Measurements from ENCODE around the gene LIMS1. TPM values are rescaled to one million over a fixed set of nuclear protein-coding genes. Genes with fewer than 3 reads are reported as not detected.
"Not testable (repeated sequence)": the region's sequence is repeated elsewhere in the genome, so short reads cannot be mapped to it uniquely, and the experiment has no call there.

The LIMS1 gene
- total RNA-seq, 1 experiment from 2014 or later = 56.2 TPM

- no peaks in the 10 kb centered on the region for H3K79me2 ChIP-seq (ENCODE audit: insufficient read depth, low read length)
- ChIA-PET POLR2A (no interaction called here), RAD21 (ENCODE audit: low non-redundant PET in 1 of 2, low total read pairs in 2 of 2, uncharacterized antibody in 2 of 2, unreplicated experiment in 2 of 2) (no interaction called here), CTCF (no interaction called here)
- no peak overlapping the region for H3K9ac ChIP-seq (ENCODE audit: low read length)
- no peak overlapping the region for H3K4me3 ChIP-seq (replicated peaks in 1 of 2; ENCODE audit: low read depth in 1 of 2, low read length in 2 of 2)
- H3K4me2 ChIP-seq (ENCODE audit: low read length) = no peak overlapping the region
- H3K27ac ChIP-seq (ENCODE audit: low read depth, low read length) = no peak overlapping the region
- no peak for DNase-seq (ENCODE audit: low read depth, low spot score)
- BruUV-seq (replicated peaks) = no TSS peak
- ATAC-seq = no peak
- TF ChIP-seq ZFX (IDR thresholded peaks at IDR 0.05) = no peak
- no peak for TF ChIP-seq YY1 (IDR thresholded peaks at IDR 0.05; ENCODE audit: extremely low read depth, insufficient replicate concordance, low read depth, low read length)
- no peak for TF ChIP-seq CBX3 (IDR thresholded peaks at IDR 0.05; ENCODE audit: low read depth)
- no peak for TF ChIP-seq CEBPB (IDR thresholded peaks at IDR 0.05; ENCODE audit: low read depth)
- no peak for TF ChIP-seq MAX (IDR thresholded peaks at IDR 0.05)
- intact Hi-C loops (cut with micrococcal nuclease) = no loop called here
- H3K36me3 ChIP-seq (ENCODE audit: control insufficient read depth in 1 of 2, insufficient read depth in 2 of 2, low read length in 2 of 2) = no peaks in the 10 kb centered on the region
- no peak overlapping the region for H2AFZ ChIP-seq (ENCODE audit: low read depth, low read length, poor library complexity, severe bottlenecking)
- no peaks in the 10 kb centered on the region for H4K20me1 ChIP-seq (ENCODE audit: insufficient read depth)
- H3K9me2 ChIP-seq (ENCODE audit: insufficient read depth) = no peaks in the 10 kb centered on the region
- H3K9me3 ChIP-seq (ENCODE audit: control insufficient read depth in 1 of 2, insufficient read depth in 1 of 2, low read depth in 1 of 2, low read length in 2 of 2) = no peaks in the 10 kb centered on the region
- H3K4me1 ChIP-seq (ENCODE audit: control insufficient read depth in 1 of 2, insufficient read depth in 2 of 2, low read length in 2 of 2) = no peaks in the 10 kb centered on the region
- H3K27me3 ChIP-seq (ENCODE audit: insufficient read depth, low read length) = no peaks in the 10 kb centered on the region
Observed at GRCh38 chr2:108704871-108705270, 170.6 kb downstream of the LIMS1 start.

GRCh38 chr2:108707300-108707699 lies 173.0 kb downstream of the LIMS1 start:
- no peak overlapping the region for H3K4me3 ChIP-seq (replicated peaks in 1 of 2; ENCODE audit: low read depth in 1 of 2, low read length in 2 of 2)
- intact Hi-C loops (cut with micrococcal nuclease) = no loop called here
- H3K9me2 ChIP-seq (ENCODE audit: insufficient read depth) = no peaks in the 10 kb centered on the region
- ATAC-seq (no peak), DNase-seq (ENCODE audit: low read depth, low spot score) (no peak)
- BruUV-seq (replicated peaks) = no TSS peak
- H4K20me1 ChIP-seq (ENCODE audit: insufficient read depth) = no peaks in the 10 kb centered on the region
- H3K27ac ChIP-seq (ENCODE audit: low read depth, low read length) = no peak overlapping the region
- TF ChIP-seq JUND (IDR thresholded peaks at IDR 0.05) = no peak
- no peaks in the 10 kb centered on the region for H3K27me3 ChIP-seq (ENCODE audit: insufficient read depth, low read length)
- ChIA-PET CTCF (no interaction called here), POLR2A (no interaction called here), RAD21 (ENCODE audit: low non-redundant PET in 1 of 2, low total read pairs in 2 of 2, uncharacterized antibody in 2 of 2, unreplicated experiment in 2 of 2) (no interaction called here)
- no peak overlapping the region for H3K9ac ChIP-seq (ENCODE audit: low read length)
- H3K36me3 ChIP-seq (ENCODE audit: control insufficient read depth in 1 of 2, insufficient read depth in 2 of 2, low read length in 2 of 2) = no peaks in the 10 kb centered on the region
- no peaks in the 10 kb centered on the region for H3K4me1 ChIP-seq (ENCODE audit: control insufficient read depth in 1 of 2, insufficient read depth in 2 of 2, low read length in 2 of 2)
- H2AFZ ChIP-seq (ENCODE audit: low read depth, low read length, poor library complexity, severe bottlenecking) = no peak overlapping the region
- no peak overlapping the region for H3K4me2 ChIP-seq (ENCODE audit: low read length)
- no peaks in the 10 kb centered on the region for H3K9me3 ChIP-seq (ENCODE audit: control insufficient read depth in 1 of 2, insufficient read depth in 1 of 2, low read depth in 1 of 2, low read length in 2 of 2)
- no peaks in the 10 kb centered on the region for H3K79me2 ChIP-seq (ENCODE audit: insufficient read depth, low read length)

- H3K36me3 ChIP-seq (ENCODE audit: control insufficient read depth in 1 of 2, insufficient read depth in 2 of 2, low read length in 2 of 2); CTCF ChIA-PET; H3K4me2 ChIP-seq (ENCODE audit: low read length); ATAC-seq; BruUV-seq (replicated peaks); H3K27me3 ChIP-seq (ENCODE audit: insufficient read depth, low read length); H4K20me1 ChIP-seq (ENCODE audit: insufficient read depth); H2AFZ ChIP-seq (ENCODE audit: low read depth, low read length, poor library complexity, severe bottlenecking); RAD21 ChIA-PET (ENCODE audit: low non-redundant PET in 1 of 2, low total read pairs in 2 of 2, uncharacterized antibody in 2 of 2, unreplicated experiment in 2 of 2); DNase-seq (ENCODE audit: low read depth, low spot score); intact Hi-C loops (cut with micrococcal nuclease); H3K9me2 ChIP-seq (ENCODE audit: insufficient read depth); POLR2A ChIA-PET; H3K9ac ChIP-seq (ENCODE audit: low read length); H3K27ac ChIP-seq (ENCODE audit: low read depth, low read length); H3K4me3 ChIP-seq (replicated peaks in 1 of 2; ENCODE audit: low read depth in 1 of 2, low read length in 2 of 2); H3K9me3 ChIP-seq (ENCODE audit: control insufficient read depth in 1 of 2, insufficient read depth in 1 of 2, low read depth in 1 of 2, low read length in 2 of 2): not testable (repeated sequence)
- H3K79me2 ChIP-seq (ENCODE audit: insufficient read depth, low read length) = peaks cover 26% of the 10 kb centered on the region
- peaks cover 0 to 13% of the 10 kb centered on the region in 2 experiments; a peak in 2 of 4 replicates for H3K4me1 ChIP-seq (ENCODE audit: control insufficient read depth in 1 of 2, insufficient read depth in 2 of 2, low read length in 2 of 2)
Observed at GRCh38 chr2:108716971-108717370, 182.7 kb downstream of the LIMS1 start.
